Occipital lobe (tissue), 2 donors: Measurements from ENCODE around the gene USH1G. TPM values are rescaled to one million over a fixed set of nuclear protein-coding genes. Genes with fewer than 3 reads are reported as not detected.

Experiments
- DNase-seq: peaks from one replicate; lab custom pipeline; 2025; lab: John Stamatoyannopoulos, UW
- total RNA-seq: library from RNA; depleted of rRNA; stranded (reverse); fragments of >200 nt; gene quantifications from one replicate; pipeline ENCODE4 v1.2.3, GENCODE V29; 2014

USH1G gene
- total RNA-seq, 1 donor from 2014 or later: 0.16 TPM

DNA sequence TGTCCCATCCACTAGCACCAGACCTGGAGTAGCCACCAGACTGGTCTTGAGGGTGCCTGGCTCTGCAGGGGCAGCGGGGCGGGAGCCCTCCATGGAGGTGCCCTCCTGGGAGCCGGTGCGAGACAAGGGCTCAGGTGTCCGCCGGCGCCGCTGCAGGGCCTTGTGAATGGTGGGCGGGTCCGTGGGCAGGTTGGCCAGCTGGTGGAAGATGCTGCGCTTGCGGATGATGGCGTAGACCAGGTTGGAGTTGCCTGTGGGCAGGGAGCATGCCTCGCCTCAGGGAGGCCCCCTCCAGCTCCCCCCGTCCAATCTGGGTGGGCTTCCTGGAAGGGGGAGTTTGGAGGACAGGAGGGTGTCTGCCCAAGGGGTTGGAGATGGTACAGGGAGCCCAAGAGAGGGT is 31.1 kb upstream of the USH1G start:
- no peak for DNase-seq

DNA sequence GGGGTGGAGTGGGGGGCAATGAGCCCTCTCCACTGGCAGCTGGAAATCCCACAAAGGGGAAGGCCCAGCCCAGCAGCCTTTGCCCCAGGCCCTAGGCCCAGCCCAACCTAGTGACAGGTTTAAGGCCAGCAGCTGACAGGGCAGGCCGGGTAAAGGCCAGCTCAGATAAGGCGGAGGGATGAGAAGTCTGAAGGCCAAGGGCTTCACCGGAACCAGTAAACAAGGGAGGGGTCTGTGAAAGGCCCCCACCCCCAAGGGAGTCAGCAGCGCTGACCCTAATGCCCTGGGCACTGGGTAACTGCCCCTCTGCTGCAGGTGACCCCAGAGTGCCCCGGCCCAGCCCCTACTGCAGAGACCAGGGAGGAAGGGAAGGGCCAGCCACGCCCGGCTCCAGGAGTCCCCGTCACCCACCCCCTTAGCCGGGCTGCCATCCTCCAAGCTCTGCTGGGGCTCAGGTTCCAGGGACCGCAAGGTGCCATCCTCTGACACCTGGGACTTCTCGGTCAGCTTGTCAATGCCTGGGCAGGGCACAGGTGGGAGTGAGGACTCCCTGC is 30.2 kb upstream of the USH1G start:
- DNase-seq: no peak

GRCh38 chr17:74952431-74953133 is 29.5 kb upstream of the USH1G start:
- DNase-seq: no peak

DNA sequence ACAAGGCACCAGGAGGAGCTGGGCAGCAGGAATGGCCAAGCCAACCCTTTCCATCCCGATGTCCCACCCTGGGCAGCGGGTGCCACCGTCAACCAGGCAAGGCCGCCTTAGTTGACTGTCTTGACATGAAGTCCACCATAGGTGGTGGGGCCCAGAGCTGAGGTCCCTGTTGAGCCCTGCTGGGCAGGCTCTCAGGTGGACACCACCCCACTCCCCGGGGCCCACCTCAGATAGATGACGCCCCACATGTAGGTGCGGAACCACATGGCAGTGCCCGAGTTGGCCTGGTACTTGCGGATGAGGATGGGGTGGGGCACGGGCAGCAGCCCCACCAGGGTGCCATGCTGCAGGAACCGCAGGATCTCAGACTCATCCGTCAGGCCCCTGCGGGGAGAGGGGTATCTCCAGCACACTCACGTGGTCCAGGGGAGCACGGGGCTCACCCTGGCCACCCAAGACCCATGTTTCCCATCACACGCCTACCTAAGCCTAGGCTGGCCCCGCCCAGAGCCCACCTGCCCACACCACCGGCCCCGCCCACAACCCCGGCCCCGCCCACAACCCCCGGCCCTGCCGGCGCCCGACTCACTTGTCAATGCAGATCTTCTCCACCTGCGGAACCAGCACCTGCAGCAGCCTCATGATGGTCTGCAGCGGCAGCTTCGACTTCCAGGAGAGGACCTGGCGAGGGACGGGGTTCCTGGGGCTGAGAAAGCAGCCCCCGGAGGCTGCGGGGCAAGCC is 28.8 kb upstream of the USH1G start:
- DNase-seq: no peak

DNA sequence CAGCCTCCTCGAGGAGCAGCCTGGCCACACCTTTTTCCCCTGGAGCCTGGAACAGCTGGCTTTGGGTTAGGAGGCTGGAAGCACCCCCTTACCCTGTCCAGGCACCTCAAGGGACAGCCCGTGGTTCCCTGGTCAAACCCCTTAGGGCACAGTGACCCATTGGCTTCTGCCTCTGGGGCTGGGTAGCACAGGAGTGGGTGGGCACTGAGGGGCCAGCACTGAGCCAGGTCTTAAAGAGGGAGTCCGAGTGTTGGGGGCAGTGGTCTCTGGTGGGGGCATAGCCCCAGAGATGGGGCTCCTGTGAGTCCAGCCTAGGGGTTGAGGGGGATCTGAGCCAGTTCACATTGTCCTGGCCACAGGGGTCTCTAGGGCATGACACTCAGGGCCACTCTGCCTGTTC is 28.0 kb upstream of the USH1G start:
- DNase-seq: no peak

GRCh38 chr17:74950207-74950606 is 27.2 kb upstream of the USH1G start:
- DNase-seq: no peak

GRCh38 chr17:74949455-74950115 is 26.5 kb upstream of the USH1G start:
- DNase-seq: no peak

DNA sequence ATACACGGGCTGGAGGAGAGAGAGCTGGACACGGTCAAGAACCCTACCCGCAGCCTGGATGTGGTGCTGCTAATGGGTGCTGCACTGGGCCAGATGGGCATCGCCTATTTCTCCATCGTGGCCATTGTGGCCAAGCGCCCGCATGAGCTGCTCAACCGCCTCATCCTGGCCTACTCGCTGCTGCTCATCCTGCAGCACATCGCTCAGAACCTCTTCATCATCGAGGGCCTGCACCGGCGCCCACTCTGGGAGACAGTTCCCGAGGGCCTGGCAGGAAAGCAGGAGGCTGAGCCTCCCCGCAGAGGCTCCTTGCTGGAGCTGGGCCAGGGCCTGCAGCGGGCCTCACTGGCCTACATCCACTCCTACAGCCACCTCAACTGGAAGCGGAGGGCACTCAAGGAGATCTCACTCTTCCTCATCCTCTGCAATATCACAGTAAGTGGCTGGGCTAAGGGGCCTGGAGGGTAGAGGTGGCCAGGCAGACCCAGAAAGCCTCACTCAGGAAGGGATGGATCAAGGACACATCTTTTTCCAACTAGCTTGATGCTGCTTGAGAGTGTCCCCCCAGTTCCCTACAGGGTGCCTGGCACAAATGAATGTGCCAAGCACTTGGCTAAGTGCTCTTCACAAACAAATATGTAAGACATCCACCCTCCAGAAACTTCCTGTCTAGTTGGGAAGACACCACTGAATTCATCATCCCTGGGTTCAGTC is 24.1 kb upstream of the USH1G start:
- DNase-seq: no peak

- no peak for DNase-seq
Measured at GRCh38 chr17:74946641-74947040, 23.6 kb upstream of the USH1G start.

GRCh38 chr17:74945543-74945942 is 22.5 kb upstream of the USH1G start:
- DNase-seq: no peak

GRCh38 chr17:74943808-74944522 is 20.9 kb upstream of the USH1G start:
- DNase-seq: no peak

DNA sequence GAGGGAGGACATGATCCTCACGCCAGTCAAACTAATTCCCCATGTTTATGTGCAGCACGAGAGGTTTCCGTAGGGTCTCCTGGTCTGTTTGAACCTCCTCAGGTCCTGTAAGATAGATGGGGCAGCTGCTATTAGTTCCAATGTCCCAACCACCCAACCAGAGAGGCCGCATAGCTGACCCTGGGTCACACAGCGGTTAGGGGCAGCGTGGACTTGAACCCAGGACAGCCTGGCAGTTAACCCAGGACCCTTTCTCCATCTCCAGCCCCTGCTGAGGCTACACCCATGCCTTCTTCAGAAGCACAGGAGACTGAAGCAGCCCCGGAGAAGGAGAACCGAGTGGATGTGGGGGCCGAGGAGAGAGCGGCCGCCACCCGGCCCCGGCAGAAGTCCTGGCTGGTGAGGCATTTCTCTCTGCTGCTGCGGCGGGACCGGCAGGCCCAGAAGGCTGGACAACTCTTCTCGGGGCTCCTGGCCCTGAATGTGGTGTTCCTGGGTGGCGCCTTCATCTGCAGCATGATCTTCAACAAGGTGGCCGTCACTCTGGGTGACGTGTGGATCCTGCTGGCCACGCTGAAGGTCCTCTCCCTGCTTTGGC is 18.2 kb upstream of the USH1G start:
- DNase-seq: no peak

- no peak for DNase-seq
Measured at GRCh38 chr17:74939534-74939933, 16.5 kb upstream of the USH1G start.

GRCh38 chr17:74938194-74938950 is 15.3 kb upstream of the USH1G start:
- no peak for DNase-seq

DNA sequence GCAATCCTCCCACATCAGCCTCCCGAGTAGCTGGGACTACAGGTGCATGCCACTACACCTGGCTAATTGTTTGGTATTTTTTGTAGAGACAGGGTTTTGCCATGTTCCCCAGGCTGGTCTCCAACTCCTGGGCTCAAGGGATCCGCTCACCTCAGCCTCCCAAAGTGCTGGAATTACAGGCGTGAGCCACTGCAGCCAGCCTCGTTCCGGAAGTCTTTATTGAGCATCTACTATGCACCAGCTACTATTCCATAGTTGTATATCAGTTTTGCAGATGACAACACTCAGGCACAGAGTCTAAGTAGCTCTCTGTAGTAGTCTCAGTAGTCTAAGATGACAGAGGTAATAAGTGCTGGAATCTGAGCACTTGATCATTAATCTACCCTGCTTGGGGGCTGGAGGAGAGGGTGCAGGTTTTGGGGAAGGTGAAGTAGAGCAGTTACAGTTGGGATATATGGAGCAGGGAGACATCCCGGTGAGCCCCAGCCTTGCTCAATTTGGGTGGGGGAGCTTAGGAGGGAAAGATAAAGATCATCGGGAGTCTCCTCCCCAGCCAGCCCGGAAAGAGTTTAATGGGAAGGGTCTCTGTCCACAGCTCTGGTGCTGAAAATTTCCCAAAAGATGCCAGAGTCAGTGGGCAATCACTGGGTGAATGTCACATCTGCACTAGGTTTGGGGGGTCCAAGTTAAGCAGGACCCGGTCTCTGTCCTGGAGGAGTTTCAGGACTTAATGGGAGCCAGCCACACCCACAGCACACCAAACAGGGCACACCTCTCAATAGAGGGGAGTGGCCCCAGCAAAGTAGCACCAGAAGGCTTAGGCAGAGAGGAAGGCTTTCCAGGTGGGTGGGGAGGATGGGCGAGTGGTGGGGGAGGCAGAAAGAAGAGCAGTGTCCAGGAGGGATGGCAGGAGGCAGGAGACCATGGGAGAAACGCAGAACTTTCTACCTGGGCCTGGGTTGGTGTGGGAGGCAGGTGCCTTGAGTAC is 14.3 kb upstream of the USH1G start:
- DNase-seq: no peak

DNA sequence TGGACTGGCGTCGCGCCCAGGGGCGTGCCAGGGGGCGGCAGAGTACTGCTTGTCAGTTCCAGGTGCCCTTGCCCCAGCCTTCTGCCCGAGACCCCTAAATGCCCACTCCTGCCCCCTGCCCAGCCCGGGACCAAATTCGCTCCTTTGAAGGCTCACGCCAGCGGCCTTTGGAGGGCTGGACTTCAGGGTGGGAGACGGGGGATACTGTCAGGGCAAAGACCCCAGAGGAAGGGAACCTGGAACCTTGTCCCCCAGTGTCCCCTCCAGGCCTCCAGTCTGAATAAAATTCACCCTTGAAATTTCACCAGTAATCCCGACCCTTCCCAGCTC is 13.4 kb upstream of the USH1G start:
- no peak for DNase-seq

GRCh38 chr17:74935585-74936469 is 12.8 kb upstream of the USH1G start, which contains the start of gene OTOP3:
Gene OTOP3 (plus strand): TSS chr17:74935898. CDS start chr17:74935922, 24 bp downstream.
- no peak for DNase-seq

DNA sequence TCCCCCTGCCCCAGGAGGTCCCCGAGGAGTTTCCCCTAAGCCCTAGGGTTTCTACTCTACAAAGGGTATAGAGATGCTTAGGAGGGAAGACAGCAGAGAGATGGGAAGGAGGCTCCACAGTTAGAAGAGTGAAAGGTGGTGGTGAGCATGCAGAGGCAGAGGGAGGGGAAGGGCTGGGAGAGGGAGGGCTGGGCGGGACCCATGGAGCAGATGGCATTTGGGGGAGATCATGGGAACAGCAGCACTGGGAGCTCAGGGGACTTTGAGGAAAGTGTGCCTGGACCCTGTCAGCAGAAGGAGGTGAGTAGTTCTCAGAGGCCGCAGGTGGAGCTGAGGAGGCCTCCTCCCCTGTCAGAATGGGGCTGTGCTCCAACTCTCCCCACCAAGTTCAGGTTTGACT is 12.0 kb upstream of the USH1G start:
- DNase-seq: no peak
